ENCODE data around the gene C3orf20. TPM values are rescaled to one million over a fixed set of nuclear protein-coding genes. Genes with fewer than 3 reads are reported as not detected.

The C3orf20 gene
- total RNA-seq, 1 experiment from 2014 or later, result not detected

DNA sequence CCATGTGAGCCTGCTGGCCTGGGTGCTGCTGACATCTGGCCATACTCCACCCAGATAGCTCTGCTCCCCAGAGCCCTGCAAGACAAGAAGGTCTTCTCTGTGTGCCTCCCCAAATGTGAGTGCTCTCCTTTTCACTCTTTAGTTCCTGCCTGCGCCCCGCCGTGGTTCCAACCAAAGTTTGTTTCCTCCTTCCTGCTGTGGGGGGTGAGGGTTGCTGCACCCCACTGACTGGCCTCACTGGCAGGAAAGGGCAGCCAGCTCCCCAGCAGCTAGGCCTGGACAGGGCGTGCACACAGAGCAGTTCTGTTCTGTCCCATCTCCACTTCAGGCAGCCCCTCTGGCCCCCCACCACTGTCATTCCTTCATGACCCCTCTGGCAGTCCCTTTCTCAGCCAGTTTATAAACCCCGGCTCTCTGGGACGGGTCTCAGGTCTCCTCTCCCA lies 28.8 kb upstream of the C3orf20 start:
- peaks cover 7% of the 10 kb centered on the region for H3K4me1 ChIP-seq (ENCODE audit: control insufficient read depth, insufficient read depth, low read length)
- in situ Hi-C loops (cut with HindIII; ENCODE audit: low pct_unique_long_range_greater_than_20kb, low sequenced_read_pairs), result no loop called here
- no peaks in the 10 kb centered on the region for H3K9me3 ChIP-seq (ENCODE audit: control insufficient read depth, insufficient read depth, low read depth, low read length)
- no peaks in the 10 kb centered on the region; the same call in 1 of the 2 replicates for H3K36me3 ChIP-seq (ENCODE audit: control insufficient read depth, insufficient read depth, low read length)
- H3K27ac ChIP-seq (ENCODE audit: low read length), result no peak overlapping the region
- DNase-seq (ENCODE audit: low read depth, low spot score), result no peak
- ChIA-PET CTCF (no interaction called here), POLR2A (no interaction called here)
- intact Hi-C loops (cut with micrococcal nuclease; ENCODE audit: unreplicated experiment), result no loop called here
- no peak for TF ChIP-seq SIN3A (IDR thresholded peaks at IDR 0.05; ENCODE audit: borderline replicate concordance, insufficient read depth, low read depth, low read length)
- no TSS peak for BruUV-seq (replicated peaks)
- no peak overlapping the region for H3K4me3 ChIP-seq (ENCODE audit: low read depth in 2 of 2, low read length in 2 of 2)
- ATAC-seq, result no peak
- no peaks in the 10 kb centered on the region for H3K27me3 ChIP-seq (ENCODE audit: control insufficient read depth, insufficient read depth, low read length)

DNA sequence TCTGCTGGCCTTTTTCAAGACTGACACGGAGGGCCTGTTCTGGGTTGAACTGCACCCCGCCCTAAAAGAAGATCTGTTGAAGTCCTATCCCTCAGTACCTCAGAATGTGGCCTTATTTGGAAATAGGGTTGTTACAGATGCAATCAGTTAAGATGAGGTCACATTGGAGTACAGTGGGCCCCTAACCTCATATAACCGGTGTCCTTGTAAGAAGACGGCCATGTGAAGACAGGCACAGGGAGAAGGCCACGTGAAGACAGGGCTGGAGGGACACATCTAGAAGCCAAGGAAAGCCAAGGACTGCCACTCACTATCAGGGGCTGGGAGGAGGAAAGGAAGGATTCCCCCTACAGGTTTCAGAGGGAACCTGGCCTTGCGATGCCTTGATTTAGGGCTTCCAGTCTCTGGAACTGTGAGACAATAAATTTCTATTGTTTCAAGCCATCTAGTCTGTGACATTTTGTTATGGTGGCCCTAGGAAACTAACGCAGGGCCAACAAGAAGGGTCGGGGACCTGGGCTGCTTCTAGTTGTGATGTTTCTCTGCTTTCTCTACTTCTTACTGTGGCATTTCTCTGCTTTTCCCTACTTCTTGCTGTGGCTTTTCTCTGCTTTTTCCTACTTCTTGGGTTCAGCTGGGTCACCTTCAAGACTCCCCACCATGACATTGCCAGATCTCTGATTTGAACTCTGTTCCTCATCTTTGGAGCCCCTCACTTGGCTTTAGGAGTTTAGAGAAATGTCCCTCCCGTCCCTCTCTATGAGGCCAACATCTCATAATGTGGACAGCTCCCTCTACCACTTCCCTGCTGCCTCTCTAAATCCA lies 28.1 kb upstream of the C3orf20 start:
- POLR2A ChIA-PET, result no interaction called here
- DNase-seq (ENCODE audit: low read depth, low spot score) (no peak), ATAC-seq (no peak)
- H3K4me3 ChIP-seq (ENCODE audit: low read depth in 2 of 2, low read length in 2 of 2), result no peak overlapping the region
- no peak overlapping the region for H3K27ac ChIP-seq (ENCODE audit: low read length)
- intact Hi-C loops (cut with micrococcal nuclease; ENCODE audit: unreplicated experiment) (no loop called here), in situ Hi-C loops (cut with HindIII; ENCODE audit: low pct_unique_long_range_greater_than_20kb, low sequenced_read_pairs) (no loop called here)
- peaks cover 2% of the 10 kb centered on the region; the same call in 1 of the 2 replicates for H3K36me3 ChIP-seq (ENCODE audit: control insufficient read depth, insufficient read depth, low read length)
- BruUV-seq (replicated peaks), result no TSS peak
- H3K9me3 ChIP-seq (ENCODE audit: control insufficient read depth, insufficient read depth, low read depth, low read length), result no peaks in the 10 kb centered on the region
- TF ChIP-seq, protein P1, sequence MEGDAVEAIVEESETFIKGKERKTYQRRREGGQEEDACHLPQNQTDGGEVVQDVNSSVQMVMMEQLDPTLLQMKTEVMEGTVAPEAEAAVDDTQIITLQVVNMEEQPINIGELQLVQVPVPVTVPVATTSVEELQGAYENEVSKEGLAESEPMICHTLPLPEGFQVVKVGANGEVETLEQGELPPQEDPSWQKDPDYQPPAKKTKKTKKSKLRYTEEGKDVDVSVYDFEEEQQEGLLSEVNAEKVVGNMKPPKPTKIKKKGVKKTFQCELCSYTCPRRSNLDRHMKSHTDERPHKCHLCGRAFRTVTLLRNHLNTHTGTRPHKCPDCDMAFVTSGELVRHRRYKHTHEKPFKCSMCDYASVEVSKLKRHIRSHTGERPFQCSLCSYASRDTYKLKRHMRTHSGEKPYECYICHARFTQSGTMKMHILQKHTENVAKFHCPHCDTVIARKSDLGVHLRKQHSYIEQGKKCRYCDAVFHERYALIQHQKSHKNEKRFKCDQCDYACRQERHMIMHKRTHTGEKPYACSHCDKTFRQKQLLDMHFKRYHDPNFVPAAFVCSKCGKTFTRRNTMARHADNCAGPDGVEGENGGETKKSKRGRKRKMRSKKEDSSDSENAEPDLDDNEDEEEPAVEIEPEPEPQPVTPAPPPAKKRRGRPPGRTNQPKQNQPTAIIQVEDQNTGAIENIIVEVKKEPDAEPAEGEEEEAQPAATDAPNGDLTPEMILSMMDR (IDR thresholded peaks at IDR 0.05), result peak; percentile 16; the same call in 1 of the 2 replicates
- TF ChIP-seq SIN3A (IDR thresholded peaks at IDR 0.05; ENCODE audit: borderline replicate concordance, insufficient read depth, low read depth, low read length) (no peak), POLR2AphosphoS5 (IDR thresholded peaks at IDR 0.05; ENCODE audit: low read depth, low read length) (no peak)
- CTCF ChIA-PET, result interaction anchor here (1.1 kb wide), 1 partner anchor 11 kb away, joined by 4 read pairs; no protein-coding TSS in a partner anchor
- H3K4me1 ChIP-seq (ENCODE audit: control insufficient read depth, insufficient read depth, low read length), result peaks cover 7% of the 10 kb centered on the region
- H3K27me3 ChIP-seq (ENCODE audit: control insufficient read depth, insufficient read depth, low read length), result no peaks in the 10 kb centered on the region

DNA sequence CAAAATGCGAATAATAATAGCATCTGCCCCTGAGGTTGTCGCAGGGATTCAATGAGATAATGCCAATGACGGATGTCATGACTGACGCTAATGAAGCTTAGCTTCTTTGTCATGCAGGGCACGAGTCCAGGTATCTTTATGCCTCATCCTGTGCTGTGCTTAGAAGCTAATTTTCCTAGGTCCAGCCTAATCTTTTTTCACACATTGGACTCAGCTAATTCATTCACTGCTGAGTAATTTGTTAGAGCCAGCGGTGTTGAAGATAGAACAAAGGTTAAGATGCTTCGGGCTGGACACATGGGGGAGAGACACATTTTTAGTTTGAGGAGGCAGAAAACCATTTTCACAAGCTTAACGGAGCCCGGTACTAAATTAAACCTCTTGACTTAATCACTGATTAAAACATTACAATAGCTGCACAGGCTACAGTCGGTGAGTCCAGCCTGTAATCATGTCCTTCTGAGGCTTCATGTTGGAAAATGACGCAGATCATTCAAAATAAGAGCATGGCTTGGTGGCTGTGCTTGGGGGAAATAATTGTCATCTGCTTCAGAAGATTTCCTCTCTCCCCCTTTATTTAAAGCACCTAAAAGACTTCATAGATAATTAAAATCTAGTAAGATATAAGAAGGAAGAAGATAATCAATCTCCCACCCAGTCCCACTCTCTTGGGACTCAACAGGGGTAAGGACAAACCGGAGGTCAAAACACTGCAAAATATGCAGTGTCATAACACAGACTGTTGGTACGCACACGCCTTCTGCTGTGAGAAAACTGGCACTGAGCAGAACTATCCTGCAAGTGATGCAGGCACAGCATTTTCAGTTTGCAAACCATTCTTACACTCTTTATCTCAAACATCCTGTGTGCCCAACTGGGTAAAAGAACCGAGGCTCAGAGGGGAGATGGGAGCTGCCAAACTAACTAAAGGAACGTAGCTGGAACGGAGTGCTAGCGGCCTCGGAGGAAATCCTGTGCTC lies 26.7 kb upstream of the C3orf20 start:
- no peaks in the 10 kb centered on the region for H3K27me3 ChIP-seq (ENCODE audit: control insufficient read depth, insufficient read depth, low read length)
- no TSS peak for BruUV-seq (replicated peaks)
- TF ChIP-seq TCF7L2 (IDR thresholded peaks at IDR 0.05; ENCODE audit: low read depth, low read length), result no peak
- no peak for TF ChIP-seq SIN3A (IDR thresholded peaks at IDR 0.05; ENCODE audit: borderline replicate concordance, insufficient read depth, low read depth, low read length)
- TF ChIP-seq, protein P1 (IDR thresholded peaks at IDR 0.05), result no peak
- TF ChIP-seq, protein P2, sequence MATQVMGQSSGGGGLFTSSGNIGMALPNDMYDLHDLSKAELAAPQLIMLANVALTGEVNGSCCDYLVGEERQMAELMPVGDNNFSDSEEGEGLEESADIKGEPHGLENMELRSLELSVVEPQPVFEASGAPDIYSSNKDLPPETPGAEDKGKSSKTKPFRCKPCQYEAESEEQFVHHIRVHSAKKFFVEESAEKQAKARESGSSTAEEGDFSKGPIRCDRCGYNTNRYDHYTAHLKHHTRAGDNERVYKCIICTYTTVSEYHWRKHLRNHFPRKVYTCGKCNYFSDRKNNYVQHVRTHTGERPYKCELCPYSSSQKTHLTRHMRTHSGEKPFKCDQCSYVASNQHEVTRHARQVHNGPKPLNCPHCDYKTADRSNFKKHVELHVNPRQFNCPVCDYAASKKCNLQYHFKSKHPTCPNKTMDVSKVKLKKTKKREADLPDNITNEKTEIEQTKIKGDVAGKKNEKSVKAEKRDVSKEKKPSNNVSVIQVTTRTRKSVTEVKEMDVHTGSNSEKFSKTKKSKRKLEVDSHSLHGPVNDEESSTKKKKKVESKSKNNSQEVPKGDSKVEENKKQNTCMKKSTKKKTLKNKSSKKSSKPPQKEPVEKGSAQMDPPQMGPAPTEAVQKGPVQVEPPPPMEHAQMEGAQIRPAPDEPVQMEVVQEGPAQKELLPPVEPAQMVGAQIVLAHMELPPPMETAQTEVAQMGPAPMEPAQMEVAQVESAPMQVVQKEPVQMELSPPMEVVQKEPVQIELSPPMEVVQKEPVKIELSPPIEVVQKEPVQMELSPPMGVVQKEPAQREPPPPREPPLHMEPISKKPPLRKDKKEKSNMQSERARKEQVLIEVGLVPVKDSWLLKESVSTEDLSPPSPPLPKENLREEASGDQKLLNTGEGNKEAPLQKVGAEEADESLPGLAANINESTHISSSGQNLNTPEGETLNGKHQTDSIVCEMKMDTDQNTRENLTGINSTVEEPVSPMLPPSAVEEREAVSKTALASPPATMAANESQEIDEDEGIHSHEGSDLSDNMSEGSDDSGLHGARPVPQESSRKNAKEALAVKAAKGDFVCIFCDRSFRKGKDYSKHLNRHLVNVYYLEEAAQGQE (IDR thresholded peaks at IDR 0.05; ENCODE audit: insufficient read depth in 1 of 2, low read depth in 2 of 2, low read length in 1 of 2), result no peak
- TF ChIP-seq POLR2AphosphoS5 (IDR thresholded peaks at IDR 0.05; ENCODE audit: low read depth, low read length), result no peak
- no peak overlapping the region for H3K27ac ChIP-seq (ENCODE audit: low read length)
- peaks cover 12% of the 10 kb centered on the region for H3K4me1 ChIP-seq (ENCODE audit: control insufficient read depth, insufficient read depth, low read length)
- ATAC-seq, result no peak
- H3K9me3 ChIP-seq (ENCODE audit: control insufficient read depth, insufficient read depth, low read depth, low read length), result no peaks in the 10 kb centered on the region
- no peak for DNase-seq (ENCODE audit: low read depth, low spot score)
- ChIA-PET CTCF (interaction anchor here (0.9 to 1.1 kb wide), 2 partner anchors 12 to 112 kb away, joined by 3 to 4 read pairs; no protein-coding TSS in a partner anchor), POLR2A (no interaction called here)
- intact Hi-C loops (cut with micrococcal nuclease; ENCODE audit: unreplicated experiment) (no loop called here), in situ Hi-C loops (cut with HindIII; ENCODE audit: low pct_unique_long_range_greater_than_20kb, low sequenced_read_pairs) (no loop called here)
- H3K4me3 ChIP-seq (ENCODE audit: low read depth in 2 of 2, low read length in 2 of 2), result no peak overlapping the region
- H3K36me3 ChIP-seq (ENCODE audit: control insufficient read depth, insufficient read depth, low read length), result peaks cover 6% of the 10 kb centered on the region; the same call in 1 of the 2 replicates
